HG02981 (cell line): Measurements from ENCODE around the gene CHRNA4.
"Not testable (repeated sequence)": the region's sequence is repeated elsewhere in the genome, so short reads cannot be mapped to it uniquely, and the experiment has no call there.

Source experiments
- ATAC-seq: cut with Tn5 transposase; IDR thresholded peaks from one replicate; pipeline ENCODE4 v1.9.1; 2021; ENCODE audit warnings: mild to moderate bottlenecking, moderate library complexity; ENCODE audit not compliant: unreplicated experiment

The CHRNA4 gene

GRCh38 chr20:63351326-63351700 lies 9.8 kb downstream of the CHRNA4 start:
- no peak for ATAC-seq

DNA sequence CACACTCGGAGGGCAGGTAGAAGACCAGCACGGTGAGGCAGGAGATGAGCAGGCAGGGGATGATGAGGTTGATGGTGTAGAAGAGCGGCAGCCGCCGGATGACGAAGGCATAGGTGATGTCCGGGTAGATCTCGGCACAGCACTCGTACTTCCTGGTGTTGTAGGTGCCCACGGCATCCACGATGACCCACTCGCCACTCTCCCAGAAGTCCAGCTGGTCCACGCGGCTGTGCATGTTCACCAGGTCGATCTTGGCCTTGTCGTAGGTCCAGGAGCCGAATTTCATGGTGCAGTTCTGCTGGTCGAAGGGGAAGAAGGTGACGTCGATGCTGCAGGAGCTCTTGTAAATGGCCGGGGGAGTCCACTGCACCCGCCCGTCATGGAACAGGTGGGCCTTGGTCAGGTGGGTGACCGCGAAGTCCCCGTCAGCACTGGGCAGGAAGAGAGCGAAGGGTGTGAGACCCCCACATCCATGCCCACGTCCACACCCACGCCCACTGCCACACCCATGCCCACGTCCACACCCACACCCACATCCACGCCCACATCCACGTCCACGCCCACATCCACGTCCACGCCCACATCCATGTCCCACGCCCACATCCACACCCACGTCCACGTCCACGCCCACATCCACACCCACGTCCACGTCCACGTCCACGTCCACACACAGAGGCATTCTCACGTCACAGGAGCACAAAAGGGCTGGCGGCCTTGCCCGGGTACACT lies 10.4 kb downstream of the CHRNA4 start:
- ATAC-seq = no peak

DNA sequence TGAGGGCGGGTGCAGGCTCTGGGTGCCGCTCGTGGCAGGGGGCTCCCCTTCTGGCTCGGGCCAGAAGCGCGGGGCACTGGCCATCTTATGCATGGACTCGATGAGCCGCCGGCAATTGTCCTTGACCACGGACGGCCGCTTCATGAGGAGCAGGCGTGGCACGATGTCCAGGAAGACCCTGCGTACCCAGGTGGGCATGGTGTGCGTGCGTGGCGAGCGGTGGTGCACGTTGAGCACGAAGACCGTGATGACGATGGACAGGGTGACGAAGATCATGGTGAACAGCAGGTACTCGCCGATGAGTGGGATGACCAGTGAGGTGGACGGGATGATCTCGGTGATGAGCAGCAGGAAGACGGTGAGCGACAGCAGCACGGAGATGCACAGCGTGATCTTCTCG lies 11.0 kb downstream of the CHRNA4 start:
- ATAC-seq = no peak

GRCh38 chr20:63349516-63349895 lies 11.6 kb downstream of the CHRNA4 start:
- no peak for ATAC-seq

DNA sequence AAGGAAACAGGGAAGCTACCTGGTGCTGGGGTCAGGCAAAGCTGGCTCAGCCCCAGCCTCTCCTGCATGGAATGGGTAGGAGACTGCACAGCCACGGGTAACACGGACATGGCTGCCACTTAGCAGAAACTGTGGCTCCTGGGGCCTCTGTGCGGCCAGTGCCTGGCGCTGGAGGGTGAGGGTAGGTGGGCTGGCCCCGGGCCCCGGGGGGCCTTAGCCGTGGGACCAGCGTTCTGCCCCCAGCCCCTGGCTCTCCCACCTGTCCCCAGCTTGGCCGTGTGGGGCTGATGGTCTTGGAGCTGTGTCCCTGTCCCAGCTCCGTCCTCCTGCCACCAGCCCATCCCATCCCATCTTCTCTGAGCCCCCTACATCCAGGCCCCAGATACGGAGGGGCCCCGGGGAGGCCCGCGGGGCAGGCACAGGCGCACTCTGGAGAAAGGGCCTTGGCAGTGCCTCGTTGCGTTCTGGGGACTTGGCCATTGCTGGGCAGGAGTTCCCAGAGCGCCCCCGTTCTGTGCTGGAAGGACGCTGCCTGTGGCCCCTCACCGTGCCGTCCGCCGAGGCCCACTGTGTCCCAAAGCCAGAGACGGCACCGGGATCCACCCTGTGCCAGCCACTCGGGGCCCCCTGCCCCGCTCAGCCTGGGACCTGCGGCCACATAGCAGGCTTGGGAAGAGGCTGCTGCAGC lies 12.2 kb downstream of the CHRNA4 start:
- ATAC-seq = no peak

- no peak for ATAC-seq
Measured at GRCh38 chr20:63347950-63348827, 13.0 kb downstream of the CHRNA4 start.

DNA sequence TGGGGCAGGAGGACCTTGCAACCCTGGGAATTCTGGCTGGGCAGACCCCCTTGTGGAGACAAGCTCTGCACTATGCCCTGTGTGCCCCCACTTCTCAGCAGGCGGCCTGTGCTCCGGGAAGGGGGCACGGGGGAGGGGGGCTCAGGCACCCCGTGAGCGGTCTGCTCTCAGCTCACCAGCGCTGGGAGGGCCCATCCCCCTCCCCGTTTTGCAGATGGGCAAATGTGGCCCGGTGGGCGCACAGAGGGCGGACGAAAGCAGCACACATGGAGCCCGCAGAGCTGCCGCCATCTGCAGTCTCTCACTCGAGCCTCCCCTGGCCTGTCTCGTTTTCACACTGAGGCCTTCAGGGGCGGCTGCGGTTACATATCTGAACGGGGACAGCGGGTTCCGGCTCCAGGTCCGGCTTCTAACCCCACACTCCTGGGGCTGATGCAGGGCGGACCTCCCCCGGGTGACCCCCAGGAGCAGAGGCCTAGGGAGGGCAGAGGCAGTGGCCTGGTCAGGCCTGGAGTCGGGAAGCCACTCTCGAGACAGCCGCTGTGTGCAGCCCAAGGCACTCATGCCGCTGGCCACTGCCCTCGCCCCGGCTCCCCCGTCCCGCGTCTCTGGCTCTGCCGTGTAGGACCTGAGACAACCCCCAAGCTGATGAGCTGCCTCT lies 13.9 kb downstream of the CHRNA4 start:
- no peak for ATAC-seq

GRCh38 chr20:63346131-63347080 lies 14.7 kb downstream of the CHRNA4 start:
- ATAC-seq = no peak

DNA sequence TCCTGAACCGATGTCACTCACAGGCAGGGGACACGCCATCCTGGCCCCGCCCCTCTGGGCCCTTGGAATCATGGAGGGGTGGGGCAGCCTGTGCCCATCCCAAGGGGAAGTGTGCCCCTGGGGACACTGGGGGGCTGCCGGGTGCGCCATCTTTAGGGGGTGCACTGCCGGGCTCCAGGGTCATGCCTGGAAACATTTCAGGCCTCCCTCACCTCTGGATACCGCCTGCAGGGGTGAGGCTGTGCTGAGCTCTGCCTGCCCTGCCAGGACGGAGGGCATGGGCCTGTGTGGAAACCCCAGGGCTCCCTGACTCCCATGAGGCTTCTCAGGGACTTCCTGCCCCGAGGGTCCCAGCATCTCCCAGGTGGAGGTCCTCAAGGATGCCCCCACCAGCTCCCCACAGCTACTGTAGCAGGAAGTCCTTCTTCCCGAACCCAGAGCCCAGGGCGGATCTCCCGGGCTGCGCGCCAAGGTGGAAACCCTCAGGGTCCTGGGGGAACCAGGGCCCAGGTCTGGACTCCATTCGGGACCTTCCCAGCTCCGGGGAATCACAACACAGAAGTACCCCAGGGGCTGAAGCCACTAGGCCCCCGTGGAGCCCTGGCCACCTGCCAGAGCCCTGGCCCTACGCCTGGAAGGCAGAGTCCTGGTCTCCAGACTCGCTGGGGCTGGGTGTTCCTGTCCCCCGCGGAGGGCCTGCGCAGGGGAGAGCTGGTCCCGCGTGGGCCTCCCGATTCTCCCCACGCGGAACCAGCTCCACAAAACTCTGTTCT lies 15.6 kb downstream of the CHRNA4 start:
- no peak for ATAC-seq

- no peak for ATAC-seq
Measured at GRCh38 chr20:63344616-63345327, 16.4 kb downstream of the CHRNA4 start.

DNA sequence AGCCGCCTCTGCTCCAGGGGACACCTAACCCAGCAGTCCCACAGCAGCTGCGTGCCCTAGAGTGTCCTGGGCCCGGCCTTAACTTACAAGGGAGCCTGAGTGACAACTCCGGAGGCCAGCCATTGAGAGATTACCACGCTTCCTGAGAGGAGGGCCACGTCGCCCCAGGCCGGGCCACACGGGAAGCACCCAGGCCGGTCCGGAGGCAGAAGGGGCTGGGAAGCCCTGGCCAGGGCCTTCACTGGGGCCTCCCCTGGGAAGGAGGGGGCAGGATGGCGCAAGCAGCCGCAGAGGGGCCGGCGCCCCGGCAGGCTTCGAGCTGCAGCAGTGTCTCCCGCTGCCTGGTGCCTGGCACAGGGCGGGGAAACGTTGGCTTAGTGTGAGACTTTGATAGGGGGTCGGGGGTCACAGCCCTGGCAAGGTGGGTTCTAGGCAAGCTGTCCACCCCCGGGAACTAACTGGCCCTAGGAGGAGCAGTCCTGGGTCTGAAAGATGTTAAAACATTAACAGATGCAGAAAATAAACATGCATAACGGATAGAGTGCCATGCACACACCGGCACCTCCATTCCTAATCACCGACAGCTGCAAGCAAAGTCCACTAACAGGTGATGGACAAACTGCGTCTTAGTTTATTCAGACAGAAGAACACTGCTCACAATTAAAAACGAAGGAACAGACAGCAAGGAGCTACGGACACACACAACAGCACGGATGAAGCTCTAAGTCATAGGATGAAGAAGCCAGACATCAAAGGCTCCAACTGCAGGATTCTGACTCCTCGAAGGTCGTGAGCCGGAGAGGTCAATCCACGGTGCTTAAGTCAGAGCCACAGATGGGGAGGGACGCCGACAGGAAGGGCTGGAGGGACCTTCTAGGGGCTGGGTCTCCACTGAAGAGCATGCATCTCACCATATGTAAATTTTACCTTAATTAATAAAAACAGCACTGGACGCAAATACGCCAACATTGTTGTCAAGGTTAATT lies 17.4 kb downstream of the CHRNA4 start:
- ATAC-seq = no peak

- ATAC-seq = no peak
Measured at GRCh38 chr20:63342561-63343459, 18.3 kb downstream of the CHRNA4 start.

- not testable (repeated sequence) for ATAC-seq
Measured at GRCh38 chr20:63340158-63340688, 20.9 kb downstream of the CHRNA4 start.

DNA sequence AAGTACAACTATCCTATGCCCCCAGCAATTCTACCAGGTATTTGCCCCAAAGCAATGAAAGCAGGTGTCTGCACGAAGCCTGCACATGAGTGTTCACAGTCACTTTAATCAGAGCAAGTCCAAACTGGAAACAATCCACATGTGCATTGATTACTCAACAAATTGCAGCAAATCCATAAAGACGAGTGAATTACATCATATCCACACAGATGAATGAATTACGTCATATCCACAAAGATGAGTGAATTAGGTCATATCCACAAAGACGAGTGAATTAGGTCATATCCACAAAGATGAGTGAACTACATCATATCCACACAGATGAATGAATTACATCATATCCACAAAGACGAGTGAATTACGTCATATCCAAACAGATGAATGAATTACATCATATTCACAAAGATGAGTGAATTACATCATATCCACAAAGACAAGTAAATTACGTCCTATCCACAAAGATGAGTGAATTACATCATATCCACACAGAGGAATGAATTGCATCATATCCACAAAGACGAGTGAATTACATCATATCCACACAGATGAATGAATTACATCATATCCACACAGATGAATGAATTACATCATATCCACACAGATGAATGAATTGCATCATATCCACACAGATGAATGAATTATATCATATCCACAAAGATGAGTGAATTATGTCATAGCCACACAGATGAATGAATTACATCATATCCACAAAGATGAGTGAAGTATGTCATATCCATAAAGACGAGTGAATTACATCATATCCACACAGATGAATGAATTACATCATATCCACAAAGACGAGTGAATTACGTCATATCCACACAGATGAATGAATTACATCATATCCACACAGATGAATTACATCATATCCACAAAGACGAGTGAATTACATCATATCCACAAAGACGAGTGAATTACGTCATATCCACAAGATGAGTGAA lies 21.7 kb downstream of the CHRNA4 start:
- ATAC-seq = not testable (repeated sequence)

GRCh38 chr20:63337786-63338420 lies 23.2 kb downstream of the CHRNA4 start:
- no peak for ATAC-seq
